ENCODE measurements around the gene FAM181A.
A peak's percentile ranks its signal among the peaks of the same experiment; 100 is the strongest.

Gene FAM181A

GRCh38 chr14:93970585-93970964 lies 43.4 kb downstream of the FAM181A start:
- POLR2A ChIA-PET, result no interaction called here
- DNase-seq (ENCODE audit: extremely low spot score), result peak; percentile 18
- CTCF ChIA-PET, result interaction anchor here (0.5 to 2.3 kb wide), 6 partner anchors 11 to 412 kb away, joined by 3 to 15 read pairs (median 4); no protein-coding TSS in a partner anchor
- TF ChIP-seq SP1 (IDR thresholded peaks at IDR 0.05) (no peak), ZNF384 (IDR thresholded peaks at IDR 0.05) (no peak), NFRKB (IDR thresholded peaks at IDR 0.05) (no peak), FOXK2 (IDR thresholded peaks at IDR 0.05) (no peak), ARNT (IDR thresholded peaks at IDR 0.05) (no peak), BHLHE40 (IDR thresholded peaks at IDR 0.05; ENCODE audit: borderline replicate concordance) (no peak), HDGF (IDR thresholded peaks at IDR 0.05; ENCODE audit: borderline replicate concordance) (no peak), LEF1 (IDR thresholded peaks at IDR 0.05; ENCODE audit: borderline replicate concordance) (no peak), TARDBP (IDR thresholded peaks at IDR 0.05) (no peak), CTBP1 (IDR thresholded peaks at IDR 0.05; ENCODE audit: borderline replicate concordance) (no peak), FOXA1 (IDR thresholded peaks at IDR 0.05) (no peak), SUZ12 (IDR thresholded peaks at IDR 0.05) (no peak)
- TF ChIP-seq, protein P1, sequence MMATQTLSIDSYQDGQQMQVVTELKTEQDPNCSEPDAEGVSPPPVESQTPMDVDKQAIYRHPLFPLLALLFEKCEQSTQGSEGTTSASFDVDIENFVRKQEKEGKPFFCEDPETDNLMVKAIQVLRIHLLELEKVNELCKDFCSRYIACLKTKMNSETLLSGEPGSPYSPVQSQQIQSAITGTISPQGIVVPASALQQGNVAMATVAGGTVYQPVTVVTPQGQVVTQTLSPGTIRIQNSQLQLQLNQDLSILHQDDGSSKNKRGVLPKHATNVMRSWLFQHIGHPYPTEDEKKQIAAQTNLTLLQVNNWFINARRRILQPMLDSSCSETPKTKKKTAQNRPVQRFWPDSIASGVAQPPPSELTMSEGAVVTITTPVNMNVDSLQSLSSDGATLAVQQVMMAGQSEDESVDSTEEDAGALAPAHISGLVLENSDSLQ (IDR thresholded peaks at IDR 0.05), result no peak

GRCh38 chr14:93970965-93971634 lies 44.0 kb downstream of the FAM181A start:
- TF ChIP-seq FOXA1 (IDR thresholded peaks at IDR 0.05), result no peak
- TF ChIP-seq TARDBP (IDR thresholded peaks at IDR 0.05), result no peak
- no peak for TF ChIP-seq FOXM1 (IDR thresholded peaks at IDR 0.05; ENCODE audit: borderline replicate concordance)
- TF ChIP-seq LEF1 (IDR thresholded peaks at IDR 0.05; ENCODE audit: borderline replicate concordance), result no peak
- TF ChIP-seq L3MBTL2 (conservative IDR thresholded peaks at IDR 0.05), result no peak
- TF ChIP-seq FOXK2 (IDR thresholded peaks at IDR 0.05), result no peak
- no peak for TF ChIP-seq ZNF384 (IDR thresholded peaks at IDR 0.05)
- POLR2A ChIA-PET, result no interaction called here
- no peak for DNase-seq (ENCODE audit: extremely low spot score)
- CTCF ChIA-PET, result interaction anchor here (0.5 to 2.3 kb wide), 5 partner anchors 13 to 411 kb away, joined by 3 to 15 read pairs (median 3); no protein-coding TSS in a partner anchor

DNA sequence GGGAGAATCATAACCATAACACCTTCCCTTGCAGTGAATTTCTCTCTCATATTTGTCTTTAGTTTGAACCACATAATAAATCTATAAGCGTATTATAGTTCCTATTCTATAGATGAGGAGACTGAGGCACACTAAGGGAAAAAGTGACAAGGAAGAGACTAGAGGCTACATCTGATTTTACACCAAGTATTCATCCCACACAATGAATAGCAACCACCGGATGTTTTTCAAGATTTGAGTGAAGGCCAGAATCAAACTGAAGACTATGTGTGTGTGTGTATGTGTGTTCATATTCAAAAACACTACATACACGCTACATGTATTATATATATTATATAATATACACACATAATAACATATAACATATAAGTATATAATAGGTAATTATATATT lies 44.5 kb downstream of the FAM181A start:
- no peak for DNase-seq (ENCODE audit: extremely low spot score)
- ChIA-PET POLR2A (no interaction called here), CTCF (interaction anchor here (1.4 to 2.3 kb wide), 2 partner anchors 32 to 35 kb away, joined by 4 to 15 read pairs; no protein-coding TSS in a partner anchor)
- TF ChIP-seq ARNT (IDR thresholded peaks at IDR 0.05) (no peak), FOXK2 (IDR thresholded peaks at IDR 0.05) (no peak), FOXM1 (IDR thresholded peaks at IDR 0.05; ENCODE audit: borderline replicate concordance) (no peak), FOXA1 (IDR thresholded peaks at IDR 0.05) (no peak)

DNA sequence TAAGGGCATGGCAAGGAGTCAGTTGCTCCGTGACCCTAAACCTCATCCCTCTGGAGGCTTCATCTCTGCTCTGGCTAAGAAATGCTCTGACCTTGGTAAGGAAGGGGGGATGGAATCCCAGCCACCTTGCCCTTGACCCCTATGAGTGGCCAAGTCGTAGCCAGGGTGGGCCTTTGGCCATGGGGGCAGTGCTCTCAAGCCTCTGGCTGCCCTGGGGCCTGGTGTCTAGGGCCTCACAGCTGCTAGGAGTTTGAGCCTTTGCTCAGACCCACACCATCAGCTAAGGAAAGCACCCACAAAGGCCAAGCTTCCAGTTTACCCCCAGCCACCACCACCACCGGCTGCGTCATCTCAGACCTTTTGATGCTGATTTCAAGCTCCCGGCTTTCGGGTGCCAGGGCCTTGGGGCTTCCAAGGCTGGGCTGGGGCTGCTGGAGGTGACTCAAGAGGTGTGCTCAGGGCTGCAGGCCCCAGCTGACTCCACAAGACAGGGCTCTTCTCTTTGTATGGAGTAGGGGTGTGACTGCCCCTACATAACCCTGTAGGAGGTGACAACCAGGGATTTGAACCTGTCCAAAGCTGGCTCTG lies 45.6 kb downstream of the FAM181A start:
- ChIA-PET CTCF (interaction anchor here (2.0 kb wide), 1 partner anchor 33 kb away, joined by 7 read pairs; no protein-coding TSS in a partner anchor), POLR2A (no interaction called here)
- no peak for DNase-seq (ENCODE audit: extremely low spot score)

DNA sequence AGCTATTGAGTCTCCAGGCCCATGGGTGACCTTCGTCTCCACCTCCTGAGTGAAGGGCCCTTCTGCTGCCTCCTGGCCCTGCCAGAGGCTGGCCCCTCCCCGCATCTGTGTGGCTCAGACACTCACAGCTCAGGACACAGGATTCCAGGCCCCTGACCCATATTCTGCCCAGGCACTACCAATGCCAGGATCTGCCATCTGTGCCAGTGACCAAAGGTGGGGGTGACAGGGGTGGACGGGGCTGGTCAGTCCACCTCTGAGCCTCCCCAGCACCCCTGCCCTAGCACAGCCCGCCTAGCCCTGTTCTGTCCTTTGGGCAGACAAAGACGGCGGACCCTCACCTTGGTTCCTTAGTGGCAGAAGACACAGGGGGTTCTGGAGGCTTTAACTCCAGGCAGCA lies 46.5 kb downstream of the FAM181A start:
- POLR2A ChIA-PET, result no interaction called here
- DNase-seq (ENCODE audit: extremely low spot score), result no peak
- TF ChIP-seq ARNT (IDR thresholded peaks at IDR 0.05) (no peak), ZNF384 (IDR thresholded peaks at IDR 0.05) (no peak), FOXM1 (IDR thresholded peaks at IDR 0.05; ENCODE audit: borderline replicate concordance) (no peak), FOXK2 (IDR thresholded peaks at IDR 0.05) (no peak), CTBP1 (IDR thresholded peaks at IDR 0.05; ENCODE audit: borderline replicate concordance) (no peak), L3MBTL2 (conservative IDR thresholded peaks at IDR 0.05) (no peak), FOXA1 (IDR thresholded peaks at IDR 0.05) (no peak), LEF1 (IDR thresholded peaks at IDR 0.05; ENCODE audit: borderline replicate concordance) (no peak), BHLHE40 (IDR thresholded peaks at IDR 0.05; ENCODE audit: borderline replicate concordance) (no peak), ELF4 (IDR thresholded peaks at IDR 0.05) (no peak), TARDBP (IDR thresholded peaks at IDR 0.05) (no peak), HDGF (IDR thresholded peaks at IDR 0.05; ENCODE audit: borderline replicate concordance) (no peak), SP1 (IDR thresholded peaks at IDR 0.05) (no peak), SUZ12 (IDR thresholded peaks at IDR 0.05) (no peak)
- TF ChIP-seq, protein P1 (IDR thresholded peaks at IDR 0.05), result no peak
- CTCF ChIA-PET, result interaction anchor here (2.0 kb wide), 1 partner anchor 34 kb away, joined by 7 read pairs; no protein-coding TSS in a partner anchor

More for the DNA sequence above, 45.6 kb downstream of the FAM181A start:
- TF ChIP-seq HDGF (IDR thresholded peaks at IDR 0.05; ENCODE audit: borderline replicate concordance) (no peak), L3MBTL2 (conservative IDR thresholded peaks at IDR 0.05) (no peak), TARDBP (IDR thresholded peaks at IDR 0.05) (no peak), FOXK2 (IDR thresholded peaks at IDR 0.05) (no peak), SP1 (IDR thresholded peaks at IDR 0.05) (no peak), NFRKB (IDR thresholded peaks at IDR 0.05) (no peak), ARNT (IDR thresholded peaks at IDR 0.05) (no peak), BHLHE40 (IDR thresholded peaks at IDR 0.05; ENCODE audit: borderline replicate concordance) (no peak), FOXM1 (IDR thresholded peaks at IDR 0.05; ENCODE audit: borderline replicate concordance) (no peak), ELF4 (IDR thresholded peaks at IDR 0.05) (no peak), ZNF384 (IDR thresholded peaks at IDR 0.05) (no peak), FOXA1 (IDR thresholded peaks at IDR 0.05) (no peak), SUZ12 (IDR thresholded peaks at IDR 0.05) (no peak), CTBP1 (IDR thresholded peaks at IDR 0.05; ENCODE audit: borderline replicate concordance) (no peak), LEF1 (IDR thresholded peaks at IDR 0.05; ENCODE audit: borderline replicate concordance) (no peak)
- TF ChIP-seq, protein P1 (IDR thresholded peaks at IDR 0.05), result no peak
